Measurements from ENCODE around the gene PLEKHM3.

DNA sequence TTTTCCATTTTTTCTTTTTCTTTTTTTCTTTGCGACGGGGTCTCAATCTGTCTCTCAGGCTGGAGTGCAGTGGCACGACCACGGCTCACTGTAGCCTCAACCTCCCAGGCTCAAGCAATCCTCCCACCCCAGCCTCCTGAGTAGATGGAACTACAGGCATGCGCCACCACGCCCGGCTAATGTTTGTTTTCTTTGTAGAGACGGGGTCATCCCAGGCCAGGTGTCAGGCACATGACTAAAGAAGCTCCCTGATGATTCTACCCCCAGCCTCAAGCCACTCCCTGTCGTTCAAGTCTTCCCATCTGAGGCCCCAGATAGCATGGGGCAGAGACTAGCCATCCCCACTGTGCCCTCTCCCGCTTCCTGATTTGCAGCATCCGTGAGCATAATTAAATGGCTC is 245.8 kb downstream of the PLEKHM3 start:
- TF ChIP-seq, protein P1, sequence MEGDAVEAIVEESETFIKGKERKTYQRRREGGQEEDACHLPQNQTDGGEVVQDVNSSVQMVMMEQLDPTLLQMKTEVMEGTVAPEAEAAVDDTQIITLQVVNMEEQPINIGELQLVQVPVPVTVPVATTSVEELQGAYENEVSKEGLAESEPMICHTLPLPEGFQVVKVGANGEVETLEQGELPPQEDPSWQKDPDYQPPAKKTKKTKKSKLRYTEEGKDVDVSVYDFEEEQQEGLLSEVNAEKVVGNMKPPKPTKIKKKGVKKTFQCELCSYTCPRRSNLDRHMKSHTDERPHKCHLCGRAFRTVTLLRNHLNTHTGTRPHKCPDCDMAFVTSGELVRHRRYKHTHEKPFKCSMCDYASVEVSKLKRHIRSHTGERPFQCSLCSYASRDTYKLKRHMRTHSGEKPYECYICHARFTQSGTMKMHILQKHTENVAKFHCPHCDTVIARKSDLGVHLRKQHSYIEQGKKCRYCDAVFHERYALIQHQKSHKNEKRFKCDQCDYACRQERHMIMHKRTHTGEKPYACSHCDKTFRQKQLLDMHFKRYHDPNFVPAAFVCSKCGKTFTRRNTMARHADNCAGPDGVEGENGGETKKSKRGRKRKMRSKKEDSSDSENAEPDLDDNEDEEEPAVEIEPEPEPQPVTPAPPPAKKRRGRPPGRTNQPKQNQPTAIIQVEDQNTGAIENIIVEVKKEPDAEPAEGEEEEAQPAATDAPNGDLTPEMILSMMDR (IDR thresholded peaks at IDR 0.05): no peak
- no peak for TF ChIP-seq EZH2phosphoT487 (IDR thresholded peaks at IDR 0.05)
